ENCODE measurements around the gene SLIT3. TPM values are rescaled to one million over a fixed set of nuclear protein-coding genes. Genes with fewer than 3 reads are reported as not detected.

Gene SLIT3
- total RNA-seq, 1 experiment from 2014 or later, result not detected

DNA sequence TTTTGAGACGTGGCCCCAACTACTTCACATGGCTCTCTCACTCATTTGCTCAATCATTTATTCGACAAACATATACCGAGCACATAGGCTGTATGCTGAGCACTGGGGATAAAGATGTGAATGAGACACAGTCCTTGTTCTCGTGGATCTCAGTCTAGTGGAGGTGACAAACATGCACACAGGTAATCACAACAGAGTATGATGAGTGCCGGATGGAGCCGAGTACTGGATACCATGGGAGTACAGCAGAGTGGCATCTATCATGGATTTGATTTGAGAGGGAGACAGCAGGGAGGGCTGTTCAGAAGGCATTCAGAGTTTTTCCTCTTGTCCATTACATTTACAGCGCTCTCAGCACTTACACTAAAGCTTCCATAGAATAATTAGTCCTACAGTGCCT, 259.8 kb downstream of the SLIT3 start:
- H2AFZ ChIP-seq (ENCODE audit: low read length), result no peak overlapping the region
- no peaks in the 10 kb centered on the region for H3K27me3 ChIP-seq (ENCODE audit: low read length)
- H3K9ac ChIP-seq (ENCODE audit: low read length), result no peak overlapping the region
- no peaks in the 10 kb centered on the region for H3K9me3 ChIP-seq (ENCODE audit: low read length)
- H3K36me3 ChIP-seq (ENCODE audit: insufficient read depth, low read length), result no peaks in the 10 kb centered on the region
- H3K9me2 ChIP-seq (replicated peaks; ENCODE audit: insufficient read depth, low read length), result no peaks in the 10 kb centered on the region
- H3K4me2 ChIP-seq (ENCODE audit: low read depth, low read length, poor library complexity, severe bottlenecking), result no peak overlapping the region
- H3K27ac ChIP-seq (ENCODE audit: low read length), result no peak overlapping the region
- no peaks in the 10 kb centered on the region for H4K20me1 ChIP-seq (ENCODE audit: insufficient read depth, low read depth, low read length)
- H3K79me2 ChIP-seq (ENCODE audit: low read length), result no peaks in the 10 kb centered on the region
- no peak for DNase-seq
- H3K4me3 ChIP-seq (ENCODE audit: low read length), result no peak overlapping the region
- H3K4me1 ChIP-seq (ENCODE audit: low read length), result no peaks in the 10 kb centered on the region

DNA sequence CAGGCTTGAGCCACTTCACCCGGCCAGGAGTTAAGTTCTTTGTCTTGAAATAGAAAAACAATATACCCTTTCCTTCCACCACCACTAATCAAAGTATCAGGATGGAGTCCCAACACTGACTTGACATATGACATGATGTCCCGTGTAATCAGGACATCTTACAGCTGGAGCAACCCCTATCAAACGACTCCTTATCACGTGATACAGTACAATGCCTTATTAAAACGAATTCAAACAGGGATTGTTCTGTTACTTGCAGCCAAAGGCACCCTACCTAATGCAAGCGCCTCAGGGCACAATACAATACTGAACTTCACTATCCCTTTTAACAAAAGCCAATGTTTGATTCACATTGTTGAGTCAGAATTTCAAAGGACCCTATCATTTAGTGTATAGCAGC, 261.3 kb downstream of the SLIT3 start:
- Histone ChIP-seq H3K4me2 (ENCODE audit: low read depth, low read length, poor library complexity, severe bottlenecking) (no peak overlapping the region), H4K20me1 (ENCODE audit: insufficient read depth, low read depth, low read length) (no peaks in the 10 kb centered on the region), H2AFZ (ENCODE audit: low read length) (no peak overlapping the region), H3K36me3 (ENCODE audit: insufficient read depth, low read length) (no peaks in the 10 kb centered on the region), H3K27me3 (ENCODE audit: low read length) (no peaks in the 10 kb centered on the region), H3K4me3 (ENCODE audit: low read length) (no peak overlapping the region), H3K9me2 (replicated peaks; ENCODE audit: insufficient read depth, low read length) (no peaks in the 10 kb centered on the region), H3K79me2 (ENCODE audit: low read length) (no peaks in the 10 kb centered on the region), H3K4me1 (ENCODE audit: low read length) (no peaks in the 10 kb centered on the region), H3K27ac (ENCODE audit: low read length) (no peak overlapping the region), H3K9me3 (ENCODE audit: low read length) (no peaks in the 10 kb centered on the region), H3K9ac (ENCODE audit: low read length) (no peak overlapping the region)
- no peak for DNase-seq

DNA sequence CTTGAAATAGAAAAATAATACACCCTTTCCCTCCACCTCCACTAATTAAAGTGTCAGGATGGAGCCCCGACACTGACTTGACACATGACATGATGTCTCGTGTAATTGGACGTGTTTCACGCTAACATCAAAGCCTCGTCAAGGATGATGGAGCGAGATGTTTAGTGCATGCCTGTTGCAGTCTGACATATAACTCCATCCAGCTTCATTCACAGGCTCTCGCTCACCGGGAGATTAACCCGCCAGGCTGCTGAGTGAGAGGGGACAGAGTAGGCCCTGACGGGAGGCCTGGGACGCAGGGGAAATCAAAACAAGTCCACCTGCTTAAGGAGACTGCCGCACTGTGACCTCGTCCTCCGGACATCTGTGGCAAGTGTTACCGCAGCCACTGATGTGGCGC, 263.5 kb downstream of the SLIT3 start:
- H3K79me2 ChIP-seq (ENCODE audit: low read length), result no peaks in the 10 kb centered on the region
- no peaks in the 10 kb centered on the region for H4K20me1 ChIP-seq (ENCODE audit: insufficient read depth, low read depth, low read length)
- H3K9me2 ChIP-seq (replicated peaks; ENCODE audit: insufficient read depth, low read length), result no peaks in the 10 kb centered on the region
- H3K27me3 ChIP-seq (ENCODE audit: low read length), result no peaks in the 10 kb centered on the region
- no peak for DNase-seq
- no peaks in the 10 kb centered on the region for H3K9me3 ChIP-seq (ENCODE audit: low read length)
- no peaks in the 10 kb centered on the region for H3K36me3 ChIP-seq (ENCODE audit: insufficient read depth, low read length)
- no peak overlapping the region for H3K4me2 ChIP-seq (ENCODE audit: low read depth, low read length, poor library complexity, severe bottlenecking)
- no peak overlapping the region for H3K27ac ChIP-seq (ENCODE audit: low read length)
- H3K9ac ChIP-seq (ENCODE audit: low read length), result no peak overlapping the region
- H3K4me1 ChIP-seq (ENCODE audit: low read length), result no peaks in the 10 kb centered on the region
- no peak overlapping the region for H2AFZ ChIP-seq (ENCODE audit: low read length)
- H3K4me3 ChIP-seq (ENCODE audit: low read length), result no peak overlapping the region

DNA sequence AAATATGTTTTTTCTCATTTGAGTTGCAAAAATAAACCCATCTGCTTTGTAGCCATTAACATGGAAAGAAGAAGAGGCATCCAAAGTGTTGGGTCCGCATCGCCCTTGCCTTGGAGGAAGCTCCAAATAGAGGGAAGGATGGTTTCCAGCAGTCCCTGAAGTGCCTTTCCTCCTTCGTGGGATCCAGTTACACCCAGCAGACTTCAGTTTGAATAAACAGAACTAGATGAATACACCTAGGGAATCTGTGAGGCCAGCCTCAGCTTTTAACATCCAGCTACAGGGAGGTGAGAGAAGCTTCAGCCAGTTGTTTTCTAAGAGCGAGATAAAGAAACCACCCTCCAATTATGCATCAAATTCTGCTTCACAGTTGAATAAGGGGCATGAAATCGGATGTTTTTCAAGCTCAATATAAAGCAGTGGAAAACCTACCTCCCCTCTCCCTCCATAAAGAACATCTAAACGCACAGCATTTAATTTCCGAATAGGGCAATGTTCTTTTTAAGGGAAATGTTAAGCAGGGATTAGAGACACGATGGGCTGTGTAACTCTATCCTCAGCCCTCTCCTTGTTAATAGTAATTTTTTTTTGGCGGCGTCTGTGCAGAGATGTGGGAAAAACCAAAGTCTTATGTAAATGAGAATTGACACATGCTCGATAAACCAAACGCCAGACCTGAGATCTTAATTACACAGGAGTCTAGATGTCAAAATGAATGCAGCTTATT, 264.7 kb downstream of the SLIT3 start:
- no peaks in the 10 kb centered on the region for H3K9me3 ChIP-seq (ENCODE audit: low read length)
- H3K79me2 ChIP-seq (ENCODE audit: low read length), result no peaks in the 10 kb centered on the region
- no peak overlapping the region for H3K4me2 ChIP-seq (ENCODE audit: low read depth, low read length, poor library complexity, severe bottlenecking)
- H3K9me2 ChIP-seq (replicated peaks; ENCODE audit: insufficient read depth, low read length), result no peaks in the 10 kb centered on the region
- no peak for DNase-seq
- H3K4me3 ChIP-seq (ENCODE audit: low read length), result no peak overlapping the region
- H3K4me1 ChIP-seq (ENCODE audit: low read length), result no peaks in the 10 kb centered on the region
- no peak overlapping the region for H3K9ac ChIP-seq (ENCODE audit: low read length)
- no peak overlapping the region for H3K27ac ChIP-seq (ENCODE audit: low read length)
- H4K20me1 ChIP-seq (ENCODE audit: insufficient read depth, low read depth, low read length), result no peaks in the 10 kb centered on the region
- H3K36me3 ChIP-seq (ENCODE audit: insufficient read depth, low read length), result no peaks in the 10 kb centered on the region
- H2AFZ ChIP-seq (ENCODE audit: low read length), result no peak overlapping the region
- H3K27me3 ChIP-seq (ENCODE audit: low read length), result no peaks in the 10 kb centered on the region

DNA sequence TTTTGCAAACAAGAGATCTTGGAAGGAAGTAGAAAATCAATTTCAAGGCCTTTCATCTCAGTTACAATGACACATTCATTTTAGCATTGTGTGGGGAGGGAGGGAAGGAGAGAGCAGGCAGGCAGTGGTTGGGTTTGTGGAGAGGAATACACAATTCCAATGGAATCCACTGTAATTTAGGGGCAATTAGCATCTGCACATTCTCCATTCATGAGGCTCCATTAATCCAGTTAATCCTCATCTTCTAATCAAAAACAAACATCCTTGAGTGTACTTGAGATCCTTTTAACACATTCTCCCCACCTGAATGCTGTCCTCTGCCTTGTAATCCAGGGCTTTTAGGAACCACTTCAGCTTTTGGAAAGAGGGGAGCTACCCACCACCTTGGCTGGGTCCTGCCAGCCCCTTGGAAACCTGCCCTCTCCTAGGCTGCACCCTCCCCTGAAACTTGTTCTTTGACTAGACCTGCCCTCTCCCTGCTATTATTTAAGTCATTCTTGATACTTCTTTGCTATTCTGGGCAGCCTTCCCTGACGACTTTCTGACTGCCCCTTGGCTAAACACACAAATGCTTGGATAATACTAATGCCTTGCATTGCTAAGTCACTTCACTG, 271.2 kb downstream of the SLIT3 start:
- Histone ChIP-seq H3K9me3 (ENCODE audit: low read length) (no peaks in the 10 kb centered on the region), H3K9me2 (replicated peaks; ENCODE audit: insufficient read depth, low read length) (no peaks in the 10 kb centered on the region), H3K79me2 (ENCODE audit: low read length) (no peaks in the 10 kb centered on the region), H3K9ac (ENCODE audit: low read length) (no peak overlapping the region), H4K20me1 (ENCODE audit: insufficient read depth, low read depth, low read length) (no peaks in the 10 kb centered on the region), H3K4me2 (ENCODE audit: low read depth, low read length, poor library complexity, severe bottlenecking) (no peak overlapping the region), H3K36me3 (ENCODE audit: insufficient read depth, low read length) (no peaks in the 10 kb centered on the region), H3K4me1 (ENCODE audit: low read length) (no peaks in the 10 kb centered on the region), H3K27ac (ENCODE audit: low read length) (no peak overlapping the region), H3K27me3 (ENCODE audit: low read length) (no peaks in the 10 kb centered on the region), H2AFZ (ENCODE audit: low read length) (no peak overlapping the region), H3K4me3 (ENCODE audit: low read length) (no peak overlapping the region)
- no peak for DNase-seq

DNA sequence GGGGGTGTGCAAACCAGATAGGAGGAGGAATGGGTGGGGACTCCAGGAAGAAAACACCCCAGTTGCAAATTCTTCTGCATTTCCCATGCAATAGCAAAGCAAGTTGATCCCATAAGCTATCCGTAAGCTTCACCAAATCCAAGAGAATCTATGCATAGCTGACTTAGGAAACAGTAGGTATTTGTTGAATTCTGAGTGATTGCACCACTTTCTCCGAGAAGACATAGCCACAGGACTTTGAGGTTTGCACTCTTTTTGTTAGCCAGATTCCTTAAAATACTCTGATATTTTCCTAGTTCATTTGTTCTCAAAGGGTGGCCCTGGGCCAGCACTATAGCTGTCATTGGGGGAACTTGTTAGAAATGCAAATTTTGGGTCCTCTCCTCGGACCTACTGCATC, 271.9 kb downstream of the SLIT3 start:
- no peaks in the 10 kb centered on the region for H3K79me2 ChIP-seq (ENCODE audit: low read length)
- H4K20me1 ChIP-seq (ENCODE audit: insufficient read depth, low read depth, low read length), result no peaks in the 10 kb centered on the region
- no peaks in the 10 kb centered on the region for H3K27me3 ChIP-seq (ENCODE audit: low read length)
- H3K9me2 ChIP-seq (replicated peaks; ENCODE audit: insufficient read depth, low read length), result no peaks in the 10 kb centered on the region
- H3K4me2 ChIP-seq (ENCODE audit: low read depth, low read length, poor library complexity, severe bottlenecking), result no peak overlapping the region
- H3K4me3 ChIP-seq (ENCODE audit: low read length), result no peak overlapping the region
- DNase-seq, result no peak
- H3K9ac ChIP-seq (ENCODE audit: low read length), result no peak overlapping the region
- H3K4me1 ChIP-seq (ENCODE audit: low read length), result no peaks in the 10 kb centered on the region
- H3K36me3 ChIP-seq (ENCODE audit: insufficient read depth, low read length), result no peaks in the 10 kb centered on the region
- no peak overlapping the region for H3K27ac ChIP-seq (ENCODE audit: low read length)
- H3K9me3 ChIP-seq (ENCODE audit: low read length), result no peaks in the 10 kb centered on the region
- no peak overlapping the region for H2AFZ ChIP-seq (ENCODE audit: low read length)

DNA sequence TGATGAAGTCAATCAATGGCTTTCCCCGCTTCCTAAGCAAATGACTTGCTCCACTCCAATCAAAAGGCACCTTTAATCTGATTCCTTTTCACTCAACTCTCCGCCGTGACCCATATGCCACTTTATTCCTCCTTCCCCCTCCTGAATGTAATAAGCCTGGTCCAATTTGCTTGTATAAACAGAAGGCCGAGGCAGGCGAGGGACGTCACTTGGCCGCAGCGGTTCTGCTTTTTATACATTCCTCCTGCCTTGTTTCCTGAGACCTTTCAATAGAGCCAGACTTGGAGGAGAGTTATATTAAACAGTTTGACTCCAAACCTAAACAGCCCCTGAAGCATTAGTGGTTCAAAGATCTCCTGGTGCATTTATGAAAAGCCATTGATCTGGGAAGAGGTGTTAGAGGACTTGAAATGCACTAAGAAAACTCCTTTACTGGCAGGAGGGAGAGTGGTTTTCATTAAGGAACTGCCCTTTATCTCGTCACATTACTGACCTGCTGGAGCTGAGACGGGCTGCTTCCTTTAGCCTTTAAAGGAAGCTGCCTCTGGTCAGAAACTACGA, 273.4 kb downstream of the SLIT3 start:
- Histone ChIP-seq H3K79me2 (ENCODE audit: low read length) (no peaks in the 10 kb centered on the region), H3K9ac (ENCODE audit: low read length) (no peak overlapping the region), H3K4me2 (ENCODE audit: low read depth, low read length, poor library complexity, severe bottlenecking) (no peak overlapping the region), H3K9me3 (ENCODE audit: low read length) (no peaks in the 10 kb centered on the region), H4K20me1 (ENCODE audit: insufficient read depth, low read depth, low read length) (no peaks in the 10 kb centered on the region), H3K27ac (ENCODE audit: low read length) (no peak overlapping the region), H3K36me3 (ENCODE audit: insufficient read depth, low read length) (no peaks in the 10 kb centered on the region), H3K4me3 (ENCODE audit: low read length) (no peak overlapping the region), H2AFZ (ENCODE audit: low read length) (no peak overlapping the region), H3K4me1 (ENCODE audit: low read length) (no peaks in the 10 kb centered on the region), H3K9me2 (replicated peaks; ENCODE audit: insufficient read depth, low read length) (no peaks in the 10 kb centered on the region), H3K27me3 (ENCODE audit: low read length) (no peaks in the 10 kb centered on the region)
- DNase-seq, result no peak

DNA sequence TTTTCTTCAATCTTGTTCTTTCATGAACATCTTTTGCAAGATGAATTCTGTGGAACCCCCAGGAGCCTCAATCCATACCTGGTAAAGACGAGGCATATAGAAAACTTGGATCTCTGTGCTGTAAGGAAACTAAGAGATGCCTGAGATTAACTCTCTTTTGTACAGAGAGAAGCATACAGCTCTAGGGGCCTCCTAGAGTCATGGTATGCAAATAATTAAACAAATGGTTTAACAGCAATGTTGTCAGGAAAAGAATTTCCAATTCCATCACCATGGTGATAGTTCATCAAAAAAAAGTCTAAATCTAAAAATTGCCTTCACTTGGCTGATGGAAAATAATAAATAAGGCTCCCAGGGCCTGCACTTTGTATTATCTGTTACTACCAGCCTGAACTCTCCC, 275.4 kb downstream of the SLIT3 start:
- DNase-seq, result no peak
- H3K36me3 ChIP-seq (ENCODE audit: insufficient read depth, low read length), result no peaks in the 10 kb centered on the region
- H3K4me2 ChIP-seq (ENCODE audit: low read depth, low read length, poor library complexity, severe bottlenecking), result no peak overlapping the region
- H4K20me1 ChIP-seq (ENCODE audit: insufficient read depth, low read depth, low read length), result no peaks in the 10 kb centered on the region
- H3K4me3 ChIP-seq (ENCODE audit: low read length), result no peak overlapping the region
- H3K9me2 ChIP-seq (replicated peaks; ENCODE audit: insufficient read depth, low read length), result no peaks in the 10 kb centered on the region
- no peak overlapping the region for H3K9ac ChIP-seq (ENCODE audit: low read length)
- no peak overlapping the region for H2AFZ ChIP-seq (ENCODE audit: low read length)
- H3K27me3 ChIP-seq (ENCODE audit: low read length), result no peaks in the 10 kb centered on the region
- H3K79me2 ChIP-seq (ENCODE audit: low read length), result no peaks in the 10 kb centered on the region
- no peaks in the 10 kb centered on the region for H3K4me1 ChIP-seq (ENCODE audit: low read length)
- no peaks in the 10 kb centered on the region for H3K9me3 ChIP-seq (ENCODE audit: low read length)
- H3K27ac ChIP-seq (ENCODE audit: low read length), result no peak overlapping the region

Data from Karpas-422 (cell line).